Right atrium auricular region (tissue), 2 donors: ENCODE results near the gene ZFR2. TPM values are rescaled to one million over a fixed set of nuclear protein-coding genes. Genes with fewer than 3 reads are reported as not detected.

Experiments used
- DNase-seq: peaks from one replicate; pipeline ENCODE4 v3.0.0-alpha.2; 2019; ENCODE audit warnings: low spot score
- H3K27ac ChIP-seq, 2 donors: fragments of 200-600 bp; sonication (generic); 1 replicate in 1 of 2; 2 replicates in 1 of 2; pipeline ENCODE4 v1.5.1; 2016 to 2019
- H3K27me3 ChIP-seq, 2 donors: fragments of 200-600 bp; sonication (generic); one replicate each; pipeline versions ENCODE4 v1.5.1 to v1.6.0; 2017 to 2019
- H3K36me3 ChIP-seq: fragments of 200-600 bp; sonication (generic); one replicate; pipeline ENCODE4 v1.5.1; 2016
- H3K4me1 ChIP-seq, 2 donors: fragments of 200-600 bp; sonication (generic); one replicate each; pipeline versions ENCODE4 v1.5.1 to v1.6.0; 2017 to 2019
- H3K4me3 ChIP-seq, 2 donors: fragments of 200-600 bp; sonication (generic); 1 replicate in 1 of 2; 2 replicates in 1 of 2; pipeline ENCODE4 v1.5.1; 2017 to 2019; ENCODE audit warnings: mild to moderate bottlenecking in 1 of 2, moderate library complexity in 1 of 2
- H3K9me3 ChIP-seq, 2 donors: fragments of 200-600 bp; sonication (generic); one replicate each; pipeline ENCODE4 v1.5.1; 2019
- CTCF ChIP-seq, 2 donors: fragments of 200-600 bp; sonication (generic); IDR thresholded peaks; one replicate each; pipeline ENCODE4 v1.5.1; 2019; ENCODE audit warnings: antibody characterized with exemption in 2 of 2
- total RNA-seq, 2 donors: library from RNA; depleted of rRNA; stranded (reverse); fragments of >200 nt; gene quantifications; one replicate each; pipeline ENCODE4 v1.1.0, GENCODE V29; 2016

Gene ZFR2
- total RNA-seq, 2 donors from 2014 or later: not detected

- Histone ChIP-seq H3K9me3 (peaks cover 0 to 11% of the 10 kb centered on the region in 2 donors), H3K4me1 (no peaks in the 10 kb centered on the region), H3K27ac (no peak overlapping the region), H3K36me3 (no peaks in the 10 kb centered on the region), H3K4me3 (no peak overlapping the region), H3K27me3 (no peaks in the 10 kb centered on the region)
- DNase-seq: no peak
- TF ChIP-seq CTCF (IDR thresholded peaks at IDR 0.05): no peak
These were observed 38.9 kb upstream of the ZFR2 start for GRCh38 chr19:3907626-3908265.

- no peaks in the 10 kb centered on the region for H3K9me3 ChIP-seq
- no peaks in the 10 kb centered on the region for H3K4me1 ChIP-seq
- TF ChIP-seq CTCF (IDR thresholded peaks at IDR 0.05): no peak
- DNase-seq: no peak
- H3K36me3 ChIP-seq: no peaks in the 10 kb centered on the region
- H3K27me3 ChIP-seq: no peaks in the 10 kb centered on the region
- no peak overlapping the region for H3K4me3 ChIP-seq
- no peak overlapping the region for H3K27ac ChIP-seq
These were observed 35.4 kb upstream of the ZFR2 start for GRCh38 chr19:3904233-3904632.

GRCh38 chr19:3902317-3902973 is 33.6 kb upstream of the ZFR2 start:
- Histone ChIP-seq H3K4me1 (no peaks in the 10 kb centered on the region), H3K4me3 (no peak overlapping the region), H3K36me3 (no peaks in the 10 kb centered on the region), H3K9me3 (peaks cover 0 to 9% of the 10 kb centered on the region in 2 donors), H3K27ac (no peak overlapping the region), H3K27me3 (no peaks in the 10 kb centered on the region)
- no peak for DNase-seq
- TF ChIP-seq CTCF (IDR thresholded peaks at IDR 0.05): no peak

- no peak for TF ChIP-seq CTCF (IDR thresholded peaks at IDR 0.05)
- H3K27ac ChIP-seq: no peak overlapping the region
- H3K9me3 ChIP-seq: peaks cover 0 to 9% of the 10 kb centered on the region in 2 donors
- H3K36me3 ChIP-seq: no peaks in the 10 kb centered on the region
- H3K4me3 ChIP-seq: no peak overlapping the region
- H3K4me1 ChIP-seq: no peaks in the 10 kb centered on the region
- no peaks in the 10 kb centered on the region for H3K27me3 ChIP-seq
- DNase-seq: no peak
These were observed 30.9 kb upstream of the ZFR2 start for GRCh38 chr19:3899531-3900294.

GRCh38 chr19:3898426-3898825 is 29.6 kb upstream of the ZFR2 start:
- no peak for DNase-seq
- Histone ChIP-seq H3K27me3 (no peaks in the 10 kb centered on the region), H3K9me3 (peaks cover 0 to 9% of the 10 kb centered on the region in 2 donors), H3K4me1 (no peaks in the 10 kb centered on the region), H3K27ac (no peak overlapping the region), H3K36me3 (no peaks in the 10 kb centered on the region), H3K4me3 (no peak overlapping the region)
- TF ChIP-seq CTCF (IDR thresholded peaks at IDR 0.05): no peak
